Activated CD8-positive, alpha-beta T cell treated with anti-CD3 and anti-CD28 coated beads, Interleukin-2, amount 10 ng/mL, durations not matched to agents 7 days and 5 days (primary cell): ENCODE results near the gene FN3KRP. TPM values are rescaled to one million over a fixed set of nuclear protein-coding genes. Genes with fewer than 3 reads are reported as not detected.
"Not testable (repeated sequence)": the region's sequence is repeated elsewhere in the genome, so short reads cannot be mapped to it uniquely, and the experiment has no call there.

ENCODE experiments used
- ATAC-seq: fragments of 150-1000 bp; cut with Tn5 transposase; one replicate; pipeline ENCODE4 v1.10.0; 2021; ENCODE audit warnings: moderate library complexity
- CTCF ChIA-PET: fragments of 350-600 bp; sonication (Branson Sonifier 250); formaldehyde crosslinking; loops from one replicate; lab custom pipeline; 2021; ENCODE audit warnings: antibody characterized with exemption; lab: Charles Lee
- POLR2A ChIA-PET: fragments of 350-600 bp; sonication (Branson Sonifier 250); formaldehyde crosslinking; loops from one replicate; lab custom pipeline; 2021; ENCODE audit warnings: antibody characterized with exemption; lab: Charles Lee
- DNase-seq: peaks from one replicate; pipeline ENCODE4 v3.0.0-alpha.2; 2020
- H3K27ac Mint-ChIP-seq: one replicate; pipeline ENCODE4 v1.8.0; 2021; ENCODE audit warnings: mild to moderate bottlenecking, mixed read lengths
- H3K27me3 Mint-ChIP-seq: one replicate; pipeline ENCODE4 v1.8.0; 2021; ENCODE audit warnings: low read depth, mixed read lengths
- H3K36me3 Mint-ChIP-seq: one replicate; pipeline ENCODE4 v1.8.0; 2021; ENCODE audit warnings: low read depth, mixed read lengths
- H3K4me1 Mint-ChIP-seq: one replicate; pipeline ENCODE4 v1.8.0; 2021; ENCODE audit warnings: low read depth, mixed read lengths
- H3K4me3 Mint-ChIP-seq: one replicate; pipeline ENCODE4 v1.8.0; 2021; ENCODE audit warnings: mild to moderate bottlenecking, mixed read lengths
- H3K9me3 Mint-ChIP-seq: one replicate; pipeline ENCODE4 v1.8.0; 2022; ENCODE audit warnings: mixed read lengths; ENCODE audit not compliant: insufficient read depth
- total RNA-seq, 2 experiments: library from RNA; stranded (reverse); gene quantifications; one replicate each; pipeline ENCODE4 v1.2.3, GENCODE V29; 2021

Gene FN3KRP
- total RNA-seq, 2 experiments from 2014 or later, result 41.8 to 43.8 TPM

DNA sequence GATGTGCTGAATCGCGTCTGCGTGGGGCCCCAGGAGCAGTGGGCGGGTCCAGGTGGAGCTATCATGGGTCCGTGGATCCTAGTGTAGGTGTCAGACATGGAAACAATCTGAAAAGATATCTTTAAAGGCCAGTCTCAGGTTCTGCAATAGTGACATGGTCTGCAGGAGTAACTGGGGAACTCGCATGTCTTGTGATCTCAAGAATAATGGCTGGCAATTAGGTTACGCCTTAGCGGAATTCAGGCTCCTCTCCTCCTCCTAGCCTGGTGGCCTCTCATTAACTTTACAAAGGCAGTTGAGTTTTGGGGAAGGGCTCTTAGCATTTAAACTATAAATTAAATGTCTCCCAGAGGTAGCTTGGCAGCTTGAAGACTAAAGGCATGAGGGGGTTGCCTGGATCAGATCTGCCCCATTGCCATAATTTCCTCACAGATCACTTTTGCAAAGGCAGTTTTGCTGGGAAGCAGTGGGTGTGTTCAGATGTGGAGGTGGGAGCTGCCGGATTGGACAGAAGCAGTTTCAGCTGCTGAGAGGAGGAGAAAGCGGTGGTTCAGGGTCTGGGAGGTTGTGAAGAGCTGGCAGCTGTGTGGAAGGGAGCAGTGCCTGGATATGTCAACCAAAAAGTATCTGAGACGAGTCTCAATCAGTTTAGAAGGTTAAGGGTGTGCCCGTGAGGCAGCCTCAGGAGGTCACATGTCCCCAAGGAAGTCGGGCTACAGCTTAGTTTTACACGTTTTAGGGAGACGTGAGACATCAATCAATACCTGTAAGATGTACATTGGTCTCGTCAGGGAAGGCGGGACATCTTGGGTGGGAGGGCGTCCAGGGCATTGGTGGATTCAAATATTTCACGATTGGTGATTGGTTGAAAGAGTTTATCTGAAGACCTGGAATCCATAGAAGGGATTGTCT lies 38.0 kb downstream of the FN3KRP start:
- ChIA-PET CTCF (interaction anchor here (0.7 to 1.1 kb wide), 3 partner anchors 9 to 86 kb away, joined by 3 to 4 read pairs (median 3); no protein-coding TSS in a partner anchor), POLR2A (no interaction called here)
- Mint-ChIP-seq H3K9me3 (no peaks in the 10 kb centered on the region), H3K27me3 (no peaks in the 10 kb centered on the region), H3K27ac (no peak overlapping the region), H3K4me1 (peaks cover 29% of the 10 kb centered on the region), H3K4me3 (peak overlapping the region; percentile 23), H3K36me3 (peaks cover 12% of the 10 kb centered on the region)
- DNase-seq, result no peak
- no peak for ATAC-seq

GRCh38 chr17:82756166-82756565 lies 39.7 kb downstream of the FN3KRP start:
- Mint-ChIP-seq H3K9me3 (no peaks in the 10 kb centered on the region), H3K27ac (no peak overlapping the region), H3K4me3 (no peak overlapping the region), H3K4me1 (peaks cover 29% of the 10 kb centered on the region), H3K36me3 (peaks cover 12% of the 10 kb centered on the region), H3K27me3 (no peaks in the 10 kb centered on the region)
- no peak for DNase-seq
- POLR2A ChIA-PET, result no interaction called here
- no peak for ATAC-seq
- CTCF ChIA-PET, result interaction anchor here (0.5 kb wide), 1 partner anchor 12 kb away, joined by 3 read pairs; no protein-coding TSS in a partner anchor

- Mint-ChIP-seq H3K27me3 (no peaks in the 10 kb centered on the region), H3K9me3 (no peaks in the 10 kb centered on the region), H3K4me3 (no peak overlapping the region), H3K27ac (peak overlapping the region; percentile 37), H3K36me3 (peaks cover 34% of the 10 kb centered on the region), H3K4me1 (peaks cover 14% of the 10 kb centered on the region)
- no peak for ATAC-seq
- CTCF ChIA-PET, result interaction anchor here (0.7 to 1.6 kb wide), 5 partner anchors 10 to 97 kb away, joined by 3 to 8 read pairs (median 3); no protein-coding TSS in a partner anchor
- DNase-seq, result no peak
- POLR2A ChIA-PET, result interaction anchor here (0.6 kb wide), 1 partner anchor 8 kb away, joined by 3 read pairs; no protein-coding TSS in a partner anchor
Observed at GRCh38 chr17:82765371-82765770, 48.9 kb downstream of the FN3KRP start.

- ChIA-PET POLR2A (no interaction called here), CTCF (interaction anchor here (0.7 to 1.6 kb wide), 5 partner anchors 8 to 99 kb away, joined by 3 to 8 read pairs (median 4); no protein-coding TSS in a partner anchor)
- no peaks in the 10 kb centered on the region for H3K27me3 Mint-ChIP-seq
- H3K4me3 Mint-ChIP-seq, result no peak overlapping the region
- no peak overlapping the region for H3K27ac Mint-ChIP-seq
- ATAC-seq (no peak), DNase-seq (peak; percentile 51)
- peaks cover 16% of the 10 kb centered on the region for H3K4me1 Mint-ChIP-seq
- H3K9me3 Mint-ChIP-seq, result no peaks in the 10 kb centered on the region
- peaks cover 39% of the 10 kb centered on the region for H3K36me3 Mint-ChIP-seq
Observed at GRCh38 chr17:82767041-82767754, 50.7 kb downstream of the FN3KRP start.

GRCh38 chr17:82769041-82769440 lies 52.5 kb downstream of the FN3KRP start:
- H3K4me1 Mint-ChIP-seq, result peaks cover 17% of the 10 kb centered on the region
- DNase-seq (no peak), ATAC-seq (no peak)
- CTCF ChIA-PET, result interaction anchor here (1.2 to 1.3 kb wide), 2 partner anchors 13 to 101 kb away, joined by 3 to 5 read pairs; no protein-coding TSS in a partner anchor
- H3K4me3 Mint-ChIP-seq, result no peak overlapping the region
- peaks cover 49% of the 10 kb centered on the region for H3K36me3 Mint-ChIP-seq
- POLR2A ChIA-PET, result no interaction called here
- H3K27me3 Mint-ChIP-seq, result no peaks in the 10 kb centered on the region
- no peak overlapping the region for H3K27ac Mint-ChIP-seq
- no peaks in the 10 kb centered on the region for H3K9me3 Mint-ChIP-seq

DNA sequence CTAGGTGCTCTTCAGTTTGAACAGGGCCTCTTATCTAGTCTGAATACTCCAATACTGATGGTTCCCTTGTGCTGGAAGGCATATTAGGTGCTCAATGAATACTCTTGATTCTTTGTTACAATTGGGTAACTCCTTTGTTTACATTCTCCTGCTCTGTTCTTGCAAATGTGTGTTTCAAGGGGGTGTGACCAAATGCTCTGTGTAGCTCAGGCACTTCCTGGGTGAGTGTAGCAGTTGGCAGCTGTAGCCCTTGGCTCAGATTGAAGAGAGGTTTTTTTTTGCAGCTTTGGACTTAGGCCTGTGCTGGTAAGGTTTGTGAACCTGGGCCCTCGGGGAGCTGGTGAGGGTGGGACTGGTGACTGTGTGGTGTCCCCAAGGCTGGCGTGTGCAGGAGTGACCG lies 55.5 kb downstream of the FN3KRP start:
- Mint-ChIP-seq H3K36me3 (peaks cover 42% of the 10 kb centered on the region), H3K4me3 (no peak overlapping the region), H3K4me1 (peaks cover 30% of the 10 kb centered on the region), H3K9me3 (no peaks in the 10 kb centered on the region), H3K27me3 (no peaks in the 10 kb centered on the region), H3K27ac (no peak overlapping the region)
- POLR2A ChIA-PET, result no interaction called here
- CTCF ChIA-PET, result interaction anchor here (1.1 kb wide), 1 partner anchor 10 kb away, joined by 4 read pairs; no protein-coding TSS in a partner anchor
- no peak for ATAC-seq
- DNase-seq, result no peak

- peak overlapping the region; percentile 84 for H3K27ac Mint-ChIP-seq
- ATAC-seq, DNase-seq, H3K27me3 Mint-ChIP-seq, H3K4me3 Mint-ChIP-seq, H3K9me3 Mint-ChIP-seq, POLR2A ChIA-PET: not testable (repeated sequence)
- H3K4me1 Mint-ChIP-seq, result peaks cover 32% of the 10 kb centered on the region
- peaks cover 32% of the 10 kb centered on the region for H3K36me3 Mint-ChIP-seq
- CTCF ChIA-PET, result interaction anchor here (1.1 to 3.2 kb wide), 2 partner anchors 95 to 105 kb away, joined by 3 to 18 read pairs; no protein-coding TSS in a partner anchor
Observed at GRCh38 chr17:82774456-82774855, 58.0 kb downstream of the FN3KRP start.

DNA sequence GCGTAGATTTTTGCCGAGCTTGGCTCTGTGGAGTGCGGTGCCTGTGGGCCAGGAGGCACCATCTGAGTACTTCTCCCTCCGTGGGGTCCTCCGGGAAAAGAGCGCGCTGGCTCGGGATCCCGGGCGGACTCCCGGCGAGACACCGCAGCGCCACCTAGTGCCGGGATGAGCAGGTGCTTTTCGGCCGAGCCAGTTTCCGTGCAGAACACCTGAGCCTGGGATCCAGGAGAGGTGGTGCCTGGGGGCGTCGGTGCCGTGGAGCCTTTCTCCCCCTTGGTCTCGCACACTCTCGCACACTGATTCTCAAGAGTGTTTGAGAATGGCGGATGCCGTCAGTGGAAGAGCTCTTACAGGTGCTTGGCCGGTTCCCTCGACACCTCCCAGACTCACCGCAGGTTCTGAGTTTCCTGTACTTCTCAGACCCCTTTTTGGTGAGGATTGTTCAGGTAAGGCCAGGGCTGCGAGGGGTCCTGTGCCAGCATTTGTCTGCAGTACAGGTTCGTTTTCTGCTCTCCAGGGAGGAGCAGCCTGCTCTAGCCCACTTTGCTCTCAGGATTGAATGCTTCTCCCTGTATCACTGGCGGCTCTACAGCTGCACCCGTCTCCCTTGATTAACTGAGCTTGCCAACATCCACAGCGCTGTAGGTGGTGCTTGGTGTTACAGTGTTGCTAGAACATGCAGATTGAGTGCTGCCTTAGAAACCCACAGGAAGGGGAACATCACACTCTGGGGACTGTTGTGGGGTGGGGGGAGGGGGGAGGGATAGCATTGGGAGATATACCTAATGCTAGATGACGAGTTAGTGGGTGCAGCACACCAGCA lies 58.7 kb downstream of the FN3KRP start:
- DNase-seq, result peak; percentile 56
- peaks cover 32% of the 10 kb centered on the region for H3K4me1 Mint-ChIP-seq
- ATAC-seq, result peak; percentile 74

GRCh38 chr17:82776454-82776853 lies 59.9 kb downstream of the FN3KRP start:
- Mint-ChIP-seq H3K27ac (peak overlapping the region; percentile 80), H3K27me3 (no peaks in the 10 kb centered on the region), H3K4me1 (peaks cover 32% of the 10 kb centered on the region), H3K36me3 (peaks cover 24% of the 10 kb centered on the region), H3K9me3 (no peaks in the 10 kb centered on the region), H3K4me3 (no peak overlapping the region)
- CTCF ChIA-PET, result interaction anchor here (1.6 to 3.2 kb wide), 3 partner anchors 8 to 141 kb away, joined by 4 to 18 read pairs (median 5); no protein-coding TSS in a partner anchor
- DNase-seq, result peak; percentile 58
- peak; percentile 60 for ATAC-seq
- POLR2A ChIA-PET, result no interaction called here

More for the DNA sequence above, 58.7 kb downstream of the FN3KRP start:
- ChIA-PET CTCF (interaction anchor here (0.7 to 3.2 kb wide), 10 partner anchors 9 to 426 kb away, joined by 3 to 18 read pairs (median 4); no protein-coding TSS in a partner anchor), POLR2A (no interaction called here)
- H3K27ac Mint-ChIP-seq, result peak overlapping the region; percentile 84
- H3K27me3 Mint-ChIP-seq, result no peaks in the 10 kb centered on the region
- peak overlapping the region; percentile 51 for H3K4me3 Mint-ChIP-seq
- H3K36me3 Mint-ChIP-seq, result peaks cover 28% of the 10 kb centered on the region
- no peaks in the 10 kb centered on the region for H3K9me3 Mint-ChIP-seq
